Neural cell (in vitro differentiated cells): ENCODE data around the gene NRXN2. TPM values are rescaled to one million over a fixed set of nuclear protein-coding genes. Genes with fewer than 3 reads are reported as not detected.

Experiments used
- H2AFZ ChIP-seq: fragments of 200-600, 300-800 bp; sonication (generic), shearing (Covaris generic); 2 replicates; pipeline ENCODE4 v1.6.0; 2014; ENCODE audit warnings: low read depth, mild to moderate bottlenecking, antibody characterized with exemption, low read length, moderate library complexity
- H3F3A ChIP-seq: fragments of 200-600 bp; shearing (Covaris generic); 2 replicates; pipeline ENCODE4 v1.6.1; 2016; ENCODE audit warnings: mild to moderate bottlenecking, moderate library complexity, mixed read lengths, antibody characterized with exemption, low read length; ENCODE audit not compliant: insufficient read depth, poor library complexity, severe bottlenecking
- H3K27ac ChIP-seq: fragments of 200-600, 300-800 bp; sonication (generic), shearing (Covaris generic); 2 replicates; pipeline ENCODE4 v1.5.1; 2014; ENCODE audit warnings: mild to moderate bottlenecking, low read length, moderate library complexity
- H3K27me3 ChIP-seq: fragments of 300-800, 200-600 bp; sonication (generic), shearing (Covaris generic); 2 replicates; pipeline ENCODE4 v1.6.0; 2014; ENCODE audit warnings: mild to moderate bottlenecking, low read depth, low read length, moderate library complexity; ENCODE audit not compliant: insufficient read depth
- H3K36me3 ChIP-seq: fragments of 300-800, 200-600 bp; sonication (generic), shearing (Covaris generic); 2 replicates; pipeline ENCODE4 v1.5.1; 2014; ENCODE audit warnings: mild to moderate bottlenecking, antibody characterized with exemption, low read length, moderate library complexity; ENCODE audit not compliant: insufficient read depth
- H3K4me2 ChIP-seq: fragments of 300-800, 200-600 bp; sonication (generic), shearing (Covaris generic); 2 replicates; pipeline ENCODE4 v1.6.0; 2014; ENCODE audit warnings: mild to moderate bottlenecking, low read length
- H3K4me3 ChIP-seq: fragments of 300-800, 200-600 bp; sonication (generic), shearing (Covaris generic); 2 replicates; pipeline ENCODE4 v1.5.1; 2014; ENCODE audit warnings: mild to moderate bottlenecking, low read length, moderate library complexity
- H3K79me2 ChIP-seq: fragments of 200-600 bp; shearing (Covaris generic); replicated peaks from 2 replicates; pipeline ENCODE4 v1.6.0; 2014; ENCODE audit warnings: mild to moderate bottlenecking, low read length, moderate library complexity; ENCODE audit not compliant: insufficient read depth
- H3K9ac ChIP-seq: fragments of 300-800, 200-600 bp; sonication (generic), shearing (Covaris generic); 2 replicates; pipeline ENCODE4 v1.6.1; 2016; ENCODE audit warnings: mild to moderate bottlenecking, low read length, mixed read lengths
- H3K9me2 ChIP-seq: fragments of 200-600 bp; shearing (Covaris generic); 2 replicates; pipeline ENCODE4 v1.6.1; 2016; ENCODE audit warnings: mild to moderate bottlenecking, low read length, mixed read lengths; ENCODE audit not compliant: insufficient read depth
- H3K9me3 ChIP-seq: fragments of 200-600, 300-800 bp; sonication (generic), shearing (Covaris generic); 2 replicates; pipeline ENCODE4 v1.6.1; 2016; ENCODE audit warnings: mild to moderate bottlenecking, mixed run types, low read length, moderate library complexity, mixed read lengths
- H4K20me1 ChIP-seq: fragments of 200-600 bp; shearing (Covaris generic); 2 replicates; pipeline ENCODE4 v1.6.1; 2016; ENCODE audit warnings: mild to moderate bottlenecking, mixed run types; ENCODE audit not compliant: insufficient read depth
- CTCF ChIP-seq: fragments of 450-650 bp; IDR thresholded peaks from 2 replicates; pipeline ENCODE4 v1.5.1; 2014; ENCODE audit warnings: antibody characterized with exemption, mild to moderate bottlenecking, moderate library complexity; ENCODE audit not compliant: poor library complexity, severe bottlenecking
- EP300 ChIP-seq: fragments of 450-650 bp; conservative IDR thresholded peaks from 2 replicates; pipeline ENCODE4 v1.6.1; 2014; ENCODE audit warnings: antibody characterized with exemption, mild to moderate bottlenecking, moderate library complexity; ENCODE audit not compliant: poor library complexity, severe bottlenecking
- EZH2 ChIP-seq: fragments of 200-600, 300-800 bp; shearing (Covaris generic), sonication (generic); IDR thresholded peaks from 2 replicates; pipeline ENCODE4 v1.6.1; 2014; ENCODE audit warnings: antibody characterized with exemption, low read length, borderline replicate concordance, mild to moderate bottlenecking; ENCODE audit not compliant: insufficient read depth, poor library complexity, severe bottlenecking
- MXI1 ChIP-seq: fragments of 450-650 bp; conservative IDR thresholded peaks from 2 replicates; pipeline ENCODE4 v1.6.1; 2014; ENCODE audit warnings: antibody characterized with exemption, mild to moderate bottlenecking; ENCODE audit not compliant: poor library complexity, severe bottlenecking
- POLR2AphosphoS5 ChIP-seq: IDR thresholded peaks from 2 replicates; pipeline ENCODE4 v1.6.1; 2012
- RAD21 ChIP-seq: fragments of 450-650 bp; conservative IDR thresholded peaks from 2 replicates; pipeline ENCODE4 v1.6.1; 2014; ENCODE audit warnings: antibody characterized with exemption, mild to moderate bottlenecking, moderate library complexity
- REST ChIP-seq: IDR thresholded peaks from 2 replicates; pipeline ENCODE4 v1.6.1; 2012; ENCODE audit warnings: borderline replicate concordance
- SMC3 ChIP-seq: fragments of 450-650 bp; conservative IDR thresholded peaks from 2 replicates; pipeline ENCODE4 v1.6.1; 2014; ENCODE audit warnings: antibody characterized with exemption, mild to moderate bottlenecking, moderate library complexity; ENCODE audit not compliant: poor library complexity
- TAF1 ChIP-seq: IDR thresholded peaks from 2 replicates; pipeline ENCODE4 v1.6.1; 2012; ENCODE audit warnings: low read depth
- polyA plus RNA-seq: library from polyadenylated mRNA; depleted of rRNA; stranded (reverse); fragments of >200 nt; gene quantifications from 2 replicates; pipeline ENCODE4 v1.2.3, GENCODE V29; 2014

The NRXN2 gene
- polyA plus RNA-seq, 1 donor from 2014 or later, result 68.0 TPM

GRCh38 chr11:64628596-64628995 lies 94.4 kb downstream of the NRXN2 start:
- Histone ChIP-seq H3K4me3 (no peak overlapping the region), H3K27ac (no peak overlapping the region), H3K9ac (no peak overlapping the region), H4K20me1 (no peaks in the 10 kb centered on the region), H3F3A (no peaks in the 10 kb centered on the region), H3K27me3 (no peaks in the 10 kb centered on the region), H2AFZ (no peak overlapping the region), H3K79me2 (no peaks in the 10 kb centered on the region), H3K36me3 (peaks cover 18% of the 10 kb centered on the region), H3K4me2 (no peak overlapping the region), H3K9me2 (no peaks in the 10 kb centered on the region), H3K9me3 (no peaks in the 10 kb centered on the region)
- TF ChIP-seq REST (no peak), POLR2AphosphoS5 (no peak), TAF1 (no peak), CTCF (no peak), SMC3 (no peak), EZH2 (no peak), EP300 (no peak), RAD21 (no peak), MXI1 (no peak)

GRCh38 chr11:64627371-64627770 lies 95.6 kb downstream of the NRXN2 start:
- no peak overlapping the region for H3K9ac ChIP-seq
- H3K4me2 ChIP-seq, result no peak overlapping the region
- H3F3A ChIP-seq, result no peaks in the 10 kb centered on the region
- H3K9me3 ChIP-seq, result no peaks in the 10 kb centered on the region
- no peak overlapping the region for H3K27ac ChIP-seq
- no peaks in the 10 kb centered on the region for H3K9me2 ChIP-seq
- no peaks in the 10 kb centered on the region for H3K79me2 ChIP-seq
- no peaks in the 10 kb centered on the region for H3K27me3 ChIP-seq
- H4K20me1 ChIP-seq, result no peaks in the 10 kb centered on the region
- no peak overlapping the region for H3K4me3 ChIP-seq
- no peak overlapping the region for H2AFZ ChIP-seq
- TF ChIP-seq POLR2AphosphoS5 (no peak), SMC3 (no peak), CTCF (no peak), REST (no peak), RAD21 (no peak), TAF1 (no peak), EP300 (no peak), EZH2 (no peak), MXI1 (no peak)
- peaks cover 30% of the 10 kb centered on the region for H3K36me3 ChIP-seq
